K562 (cell line): ENCODE measurements around the gene TRPC3. TPM values are rescaled to one million over a fixed set of nuclear protein-coding genes. Genes with fewer than 3 reads are reported as not detected.

Experiments
- ATAC-seq: fragments of 200-7000 bp; cut with Tn5 transposase; 3 replicates; pipeline ENCODE4 v1.9.1; 2020; ENCODE audit warnings: moderate library complexity
- BruUV-seq: library from RNA; stranded (reverse); fragments of 400-500 nt; replicated peaks from 2 replicates; lab custom pipeline; 2021; lab: Mats Ljungman, UMichigan
- CTCF ChIA-PET: fragments of 300-600 bp; formaldehyde crosslinking; extraction: SDS; loops from one replicate; lab custom pipeline; 2021; ENCODE audit warnings: low intra/inter-chr PET ratio; lab: Yijun Ruan, JAX
- POLR2A ChIA-PET: fragments of 300-600, 350-650 bp; sonication (Branson Sonifier 250); formaldehyde crosslinking; extraction: SDS; loops from one replicate; lab custom pipeline; 2021; ENCODE audit warnings: antibody characterized with exemption, inconsistent platforms; lab: Yijun Ruan, JAX
- DNase-seq, 4 experiments: peaks; one replicate each; pipeline versions ENCODE4 v3.0.0 to v3.0.0-alpha.2; 2011 to 2018; ENCODE audit warnings: low spot score in 3 of 4, mixed read lengths in 3 of 4; ENCODE audit errors: extremely low read depth in 1 of 4
- FAIRE-seq: peaks from 2 replicates; lab custom pipeline; 2011; peaks lifted over from hg19 to GRCh38; lab: Jason Lieb, UNC
- H2AFZ ChIP-seq: 2 replicates; pipeline ENCODE4 v1.6.0; 2011; ENCODE audit warnings: low read depth, low read length, control low read depth, inconsistent platforms
- H3K27ac ChIP-seq: fragments of 200-600 bp; 3 replicates; pipeline ENCODE4 v1.8.0; 2011; ENCODE audit warnings: low read depth, mild to moderate bottlenecking, control low read depth, inconsistent platforms, low read length, moderate library complexity, mixed read lengths; ENCODE audit errors: extremely low read depth
- H3K27me3 ChIP-seq, 2 experiments: fragments of 300-600 bp in 1 of 2; 2 replicates in 1 of 2; 3 replicates in 1 of 2; pipeline versions ENCODE4 v1.6.0 to v1.8.0; 2011; ENCODE audit warnings: inconsistent platforms in 2 of 2, low read length in 2 of 2, mild to moderate bottlenecking in 1 of 2, mixed read lengths in 1 of 2, moderate library complexity in 1 of 2; ENCODE audit not compliant: control insufficient read depth in 2 of 2, insufficient read depth in 2 of 2
- H3K36me3 ChIP-seq: fragments of 300-600 bp; 3 replicates; pipeline ENCODE4 v1.8.0; 2011; ENCODE audit warnings: mild to moderate bottlenecking, low read length, inconsistent platforms; ENCODE audit not compliant: control insufficient read depth, insufficient read depth
- H3K4me1 ChIP-seq, 2 experiments: fragments of 200-600 bp in 1 of 2; replicated peaks in 1 of 2; 2 replicates in 1 of 2; 3 replicates in 1 of 2; pipeline versions ENCODE4 v1.5.1 to v1.8.0; 2011; ENCODE audit warnings: inconsistent platforms in 2 of 2, low read length in 2 of 2, mild to moderate bottlenecking in 1 of 2, mixed read lengths in 1 of 2, moderate library complexity in 1 of 2; ENCODE audit not compliant: control insufficient read depth in 2 of 2, insufficient read depth in 2 of 2
- H3K4me2 ChIP-seq: 2 replicates; pipeline ENCODE4 v1.6.1; 2011; ENCODE audit warnings: low read length, control low read depth, inconsistent platforms, mixed read lengths; ENCODE audit not compliant: insufficient read depth
- H3K4me3 ChIP-seq: fragments of 200-600 bp; sonication (generic), shearing (Covaris generic); 2 replicates; pipeline ENCODE4 v1.5.1; 2016; ENCODE audit warnings: control low read depth, inconsistent platforms
- H3K79me2 ChIP-seq: fragments of 200-600 bp; 3 replicates; pipeline ENCODE4 v1.8.0; 2011; ENCODE audit warnings: low read length, inconsistent platforms; ENCODE audit not compliant: control insufficient read depth, insufficient read depth
- H3K9ac ChIP-seq, 2 experiments: 2 replicates each; pipeline versions ENCODE4 v1.6.0 to v1.6.1; 2011; ENCODE audit warnings: low read depth in 2 of 2, low read length in 2 of 2, control low read depth in 1 of 2, inconsistent platforms in 1 of 2, mild to moderate bottlenecking in 1 of 2, mixed read lengths in 1 of 2; ENCODE audit not compliant: insufficient read depth in 1 of 2
- H3K9me1 ChIP-seq: one replicate; pipeline ENCODE4 v1.6.0; 2011; ENCODE audit warnings: inconsistent platforms, mild to moderate bottlenecking, low read length, moderate library complexity; ENCODE audit not compliant: control insufficient read depth, insufficient read depth
- H3K9me3 ChIP-seq: replicated peaks from 2 replicates; pipeline ENCODE4 v1.5.1; 2011; ENCODE audit warnings: low read depth, low read length, inconsistent platforms; ENCODE audit not compliant: control insufficient read depth, insufficient read depth
- H4K20me1 ChIP-seq: replicated peaks from 2 replicates; pipeline ENCODE4 v1.6.1; 2011; ENCODE audit warnings: low read length, inconsistent platforms, mixed read lengths; ENCODE audit not compliant: control insufficient read depth, insufficient read depth
- BCL6 ChIP-seq: fragments of 250-450 bp; sonication (Bioruptor Pico); IDR thresholded peaks from 2 replicates; pipeline ENCODE4 v1.4.0; 2020
- CAMTA2 ChIP-seq: fragments of 250-450 bp; sonication (Bioruptor Pico); conservative IDR thresholded peaks from 2 replicates; pipeline ENCODE4 v1.5.1; 2022
- CREB3L1 ChIP-seq: fragments of 450-650 bp; IDR thresholded peaks from 2 replicates; pipeline ENCODE4 v1.6.1; 2014; ENCODE audit warnings: low read depth, mild to moderate bottlenecking, moderate library complexity, borderline replicate concordance
- NFIC ChIP-seq: fragments of 450-650 bp; IDR thresholded peaks from 2 replicates; pipeline ENCODE4 v1.6.1; 2017; ENCODE audit warnings: mild to moderate bottlenecking, inconsistent platforms
- NR2F6 ChIP-seq: fragments of 450-650 bp; formaldehyde crosslinking; IDR thresholded peaks from 2 replicates; pipeline ENCODE4 v1.4.0; 2020; ENCODE audit warnings: mild to moderate bottlenecking
- RBM22 ChIP-seq: fragments of 200-400 bp; formaldehyde crosslinking; IDR thresholded peaks from 2 replicates; pipeline ENCODE4 v1.6.1; 2018; ENCODE audit warnings: low read length, low read depth; ENCODE audit not compliant: poor library complexity, severe bottlenecking
- SNIP1 ChIP-seq: fragments of 450-650 bp; IDR thresholded peaks from 2 replicates; pipeline ENCODE4 v1.7.1; 2017; ENCODE audit warnings: low read depth, mild to moderate bottlenecking
- WGBS: fragments of 100-300 bp; shearing (Covaris generic); methylation state at CpG from one replicate; pipeline ENCODE4 v1.1.6; 2016; ENCODE audit warnings: low coverage, mixed read lengths; ENCODE audit not compliant: insufficient coverage; ENCODE audit errors: missing lambda C conversion rate; 5-methylcytosine and 5-hydroxymethylcytosine counted together
- in situ Hi-C: fragments of 300-500 bp; cut with MboI; formaldehyde crosslinking; loops from 4 replicates; pipeline ENCODE4 v1.15.0; 2018; ENCODE audit warnings: inconsistent platforms, mixed read lengths
- intact Hi-C: fragments of 100-400 bp; cut with micrococcal nuclease; formaldehyde crosslinking; loops from 2 replicates; pipeline ENCODE4 v1.14.2; 2022
- polyA plus RNA-seq, 8 experiments: library from polyadenylated mRNA; depleted of rRNA in 4 of 8; stranded (reverse) in 5 of 8; unstranded in 3 of 8; fragments of >200 nt; fragmentation: Nextera tagmentation in 2 of 8; fragmentation: Illumina TruSeq in 1 of 8; extraction: Ambion mirVana in 2 of 8; extraction: Trizol in 1 of 8; gene quantifications; 2 replicates each; pipeline versions ENCODE4 v1.2.1 to v1.2.3, GENCODE V29; 2011 to 2014; ENCODE audit warnings: inconsistent platforms in 1 of 8, missing spikeins in 1 of 8
- total RNA-seq, 7 experiments: library from RNA; depleted of rRNA in 6 of 7; stranded (reverse); fragments of >200 nt in 6 of 7; fragmentation: Illumina TruSeq in 2 of 7; extraction: Trizol in 2 of 7; gene quantifications; 2 replicates each; pipeline versions ENCODE4 v1.2.1 to v1.2.3, GENCODE V29; 2011 to 2021; ENCODE audit warnings: low replicate concordance in 1 of 7
- TF ChIP-seq, protein P1 (sequence below): fragments of 450-650 bp; formaldehyde crosslinking; IDR thresholded peaks from 2 replicates; pipeline ENCODE4 v1.4.0; 2020; ENCODE audit warnings: mild to moderate bottlenecking, moderate library complexity

The TRPC3 gene
- total and polyA plus RNA-seq, 9 of the 15 experiments (the other 6 are each of a cell fraction or from before 2014, with no cell fraction given), result 0.01 to 0.27 (median 0.11) TPM

- no peak for TF ChIP-seq BCL6
These were observed 28.8 kb upstream of the TRPC3 start (continued) for GRCh38 chr4:121980643-121981042.

DNA sequence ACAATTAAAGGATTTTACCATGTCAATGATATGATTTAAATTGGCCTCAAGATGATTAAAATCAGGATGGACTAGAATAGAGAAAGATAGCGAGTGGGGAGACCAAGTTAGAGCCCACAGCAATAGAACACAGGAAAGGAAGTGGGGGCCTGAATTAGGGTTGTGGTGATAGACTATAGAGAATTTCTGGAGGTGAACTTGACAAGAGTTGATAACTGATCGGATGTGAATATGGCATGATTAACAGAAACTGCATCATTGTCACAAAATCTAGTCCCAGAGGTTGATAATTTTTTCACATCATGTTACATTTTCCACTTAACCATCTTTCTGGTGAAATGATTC is 26.3 kb upstream of the TRPC3 start:
- CTCF ChIA-PET, result no interaction called here
- WGBS, result 12% methylated on average over 2 of the region's 2 CpGs

DNA sequence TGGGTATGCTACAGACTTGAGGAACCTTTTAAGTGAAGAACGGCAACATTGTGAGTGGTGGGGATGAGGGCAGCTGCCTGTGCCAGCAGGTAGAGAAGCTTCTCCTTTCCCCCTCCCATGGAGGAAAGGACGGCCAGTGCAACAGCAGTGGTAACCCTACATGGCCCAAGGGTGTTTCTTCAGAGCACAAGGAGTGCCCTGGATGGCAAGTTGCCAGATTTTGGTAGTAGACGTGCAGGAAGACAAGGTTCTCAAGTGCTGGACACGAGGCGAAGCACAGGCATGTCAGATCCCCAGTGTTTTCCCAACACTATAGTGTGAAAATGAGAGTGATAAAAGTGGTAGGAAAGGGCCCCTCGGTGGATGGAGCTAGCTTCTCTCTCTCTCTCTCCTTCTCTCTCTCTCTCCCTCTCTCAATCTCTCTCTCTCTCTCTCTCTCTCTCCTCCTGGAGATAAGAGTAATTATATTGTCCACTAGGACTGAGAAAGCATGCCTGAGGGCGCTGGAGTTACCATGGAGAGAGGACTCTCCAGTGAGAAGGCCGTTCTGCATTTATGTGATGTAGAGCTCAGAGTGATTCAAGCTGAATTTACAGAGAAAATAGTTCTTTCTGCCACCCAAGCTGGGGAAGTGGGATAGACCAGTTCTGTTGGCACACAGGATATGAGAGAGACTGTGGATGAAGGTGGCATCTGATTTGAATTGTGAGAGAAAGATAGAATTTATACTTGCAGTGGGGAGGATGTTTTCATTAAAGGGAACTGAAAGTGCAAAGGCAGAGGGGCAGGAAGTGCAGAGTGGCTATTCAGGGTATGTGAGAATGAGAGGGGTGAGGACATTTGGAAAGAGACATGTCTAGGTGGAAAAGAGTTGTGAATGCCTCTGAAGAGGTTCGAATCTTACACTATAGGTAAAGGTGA is 25.7 kb upstream of the TRPC3 start:
- H2AFZ ChIP-seq, result no peak overlapping the region
- no peaks in the 10 kb centered on the region for H3K4me1 ChIP-seq
- in situ Hi-C loops (no loop called here), intact Hi-C loops (no loop called here)
- no peaks in the 10 kb centered on the region for H3K9me1 ChIP-seq
- H4K20me1 ChIP-seq, result no peaks in the 10 kb centered on the region
- ATAC-seq (peak; percentile 57), FAIRE-seq (no peak), DNase-seq (no peak)
- BruUV-seq, result no TSS peak
- H3K9me3 ChIP-seq, result no peaks in the 10 kb centered on the region
- TF ChIP-seq SNIP1 (no peak), CREB3L1 (no peak), NR2F6 (no peak), NFIC (peak; percentile 80), CAMTA2 (CRISPR knock-in tag) (no peak)
- TF ChIP-seq, protein P1, sequence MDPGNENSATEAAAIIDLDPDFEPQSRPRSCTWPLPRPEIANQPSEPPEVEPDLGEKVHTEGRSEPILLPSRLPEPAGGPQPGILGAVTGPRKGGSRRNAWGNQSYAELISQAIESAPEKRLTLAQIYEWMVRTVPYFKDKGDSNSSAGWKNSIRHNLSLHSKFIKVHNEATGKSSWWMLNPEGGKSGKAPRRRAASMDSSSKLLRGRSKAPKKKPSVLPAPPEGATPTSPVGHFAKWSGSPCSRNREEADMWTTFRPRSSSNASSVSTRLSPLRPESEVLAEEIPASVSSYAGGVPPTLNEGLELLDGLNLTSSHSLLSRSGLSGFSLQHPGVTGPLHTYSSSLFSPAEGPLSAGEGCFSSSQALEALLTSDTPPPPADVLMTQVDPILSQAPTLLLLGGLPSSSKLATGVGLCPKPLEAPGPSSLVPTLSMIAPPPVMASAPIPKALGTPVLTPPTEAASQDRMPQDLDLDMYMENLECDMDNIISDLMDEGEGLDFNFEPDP, result no peak
- 4% methylated on average over 9 of the region's 9 CpGs for WGBS
- peaks cover 0 to 4% of the 10 kb centered on the region in 2 experiments; a peak in 1 of 5 replicates for H3K27me3 ChIP-seq
- H3K4me2 ChIP-seq, result no peak overlapping the region
- ChIA-PET CTCF (no interaction called here), POLR2A (no interaction called here)
- H3K79me2 ChIP-seq, result no peaks in the 10 kb centered on the region
- H3K36me3 ChIP-seq, result no peaks in the 10 kb centered on the region
- H3K4me3 ChIP-seq, result no peak overlapping the region
- no peak overlapping the region for H3K9ac ChIP-seq
- no peak overlapping the region for H3K27ac ChIP-seq

More for the DNA sequence above, 26.3 kb upstream of the TRPC3 start:
- no peaks in the 10 kb centered on the region for H3K4me1 ChIP-seq
- POLR2A ChIA-PET, result no interaction called here
- intact Hi-C loops (no loop called here), in situ Hi-C loops (no loop called here)
- no peak for DNase-seq
- no TSS peak for BruUV-seq
- no peak overlapping the region for H3K4me2 ChIP-seq
- no peaks in the 10 kb centered on the region for H3K36me3 ChIP-seq
- H3K9ac ChIP-seq, result no peak overlapping the region
- no peak for TF ChIP-seq RBM22
- TF ChIP-seq, all 486 proteins: peak for 0
- Histone ChIP-seq H4K20me1 (no peaks in the 10 kb centered on the region), H3K79me2 (no peaks in the 10 kb centered on the region), H3K4me3 (no peak overlapping the region), H3K9me3 (no peaks in the 10 kb centered on the region), H3K27me3 (peaks cover 0 to 4% of the 10 kb centered on the region in 2 experiments; a peak in 1 of 5 replicates), H3K9me1 (no peaks in the 10 kb centered on the region), H2AFZ (no peak overlapping the region), H3K27ac (no peak overlapping the region)
- FAIRE-seq, result no peak
- no peak for ATAC-seq
